Neutrophil (primary cell): ENCODE measurements around the gene TNF.

Experiments used
- H3K27ac ChIP-seq: fragments of 200-600 bp; sonication (generic); 2 replicates; pipeline ENCODE4 v1.5.1; 2016; ENCODE audit warnings: mild to moderate bottlenecking, moderate library complexity
- H3K27me3 ChIP-seq: fragments of 200-600 bp; sonication (generic); 2 replicates; pipeline ENCODE4 v1.6.0; 2016; ENCODE audit warnings: mild to moderate bottlenecking
- H3K36me3 ChIP-seq: fragments of 200-600 bp; sonication (generic); 2 replicates; pipeline ENCODE4 v1.5.1; 2017
- H3K4me1 ChIP-seq, 2 experiments: fragments of 200-600 bp in 1 of 2; sonication (generic) in 1 of 2; 1 replicate in 1 of 2; 2 replicates in 1 of 2; pipeline versions ENCODE4 v1.5.1 to v1.6.1; 2013 to 2016; ENCODE audit warnings: low read depth in 1 of 2, low read length in 1 of 2, mild to moderate bottlenecking in 1 of 2, moderate library complexity in 1 of 2; ENCODE audit not compliant: control insufficient read depth in 1 of 2, insufficient read depth in 1 of 2
- H3K4me3 ChIP-seq, 2 experiments: fragments of 200-600 bp in 1 of 2; sonication (generic) in 1 of 2; 1 replicate in 1 of 2; 2 replicates in 1 of 2; pipeline ENCODE4 v1.5.1; 2013 to 2016; ENCODE audit warnings: low read depth in 1 of 2, low read length in 1 of 2, mild to moderate bottlenecking in 1 of 2, moderate library complexity in 1 of 2
- H3K9me3 ChIP-seq: fragments of 200-600 bp; sonication (generic); 2 replicates; pipeline ENCODE4 v1.5.1; 2016
- TF ChIP-seq, protein P1 (sequence below): fragments of 200-600 bp; sonication (generic); IDR thresholded peaks from 2 replicates; pipeline ENCODE4 v1.5.1; 2016; ENCODE audit warnings: antibody characterized with exemption

TNF gene

DNA sequence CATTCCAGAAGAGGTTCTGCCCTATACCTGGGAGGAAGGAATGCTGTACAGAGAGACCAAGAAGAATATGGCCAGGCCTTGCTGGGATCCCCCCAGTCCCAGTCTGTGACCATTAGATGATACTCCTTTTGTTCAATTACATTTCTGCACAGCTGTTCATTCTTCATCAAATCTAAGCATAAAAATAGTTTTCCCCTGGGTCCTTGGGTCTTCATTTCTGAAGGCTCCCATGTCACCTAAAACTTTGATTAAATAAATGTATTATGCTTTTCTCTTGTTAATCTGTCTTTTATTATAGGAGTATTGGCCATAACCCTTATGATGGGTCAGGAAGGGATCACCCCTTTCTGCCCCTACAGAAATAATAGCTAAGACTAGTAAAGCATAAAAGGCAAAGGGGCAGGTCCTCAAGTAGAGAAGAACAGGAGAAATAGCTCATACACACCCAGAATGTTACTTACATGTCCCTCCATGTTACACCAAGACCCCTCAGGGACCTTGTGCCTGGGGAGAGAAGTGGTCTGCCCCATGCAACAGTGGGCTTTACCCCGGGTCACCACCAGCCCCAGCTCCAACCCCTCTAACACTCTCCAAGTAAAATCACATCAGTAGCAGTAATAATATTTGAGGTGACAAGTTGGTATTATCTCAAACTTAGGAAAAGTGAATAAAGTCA is 5.4 kb upstream of the TNF start:
- Histone ChIP-seq H3K36me3 (no peaks in the 10 kb centered on the region), H3K27me3 (no peaks in the 10 kb centered on the region), H3K27ac (no peak overlapping the region), H3K9me3 (no peaks in the 10 kb centered on the region), H3K4me3 (no peak overlapping the region), H3K4me1 (peaks cover 21 to 22% of the 10 kb centered on the region in 2 experiments)
- TF ChIP-seq, protein P1, sequence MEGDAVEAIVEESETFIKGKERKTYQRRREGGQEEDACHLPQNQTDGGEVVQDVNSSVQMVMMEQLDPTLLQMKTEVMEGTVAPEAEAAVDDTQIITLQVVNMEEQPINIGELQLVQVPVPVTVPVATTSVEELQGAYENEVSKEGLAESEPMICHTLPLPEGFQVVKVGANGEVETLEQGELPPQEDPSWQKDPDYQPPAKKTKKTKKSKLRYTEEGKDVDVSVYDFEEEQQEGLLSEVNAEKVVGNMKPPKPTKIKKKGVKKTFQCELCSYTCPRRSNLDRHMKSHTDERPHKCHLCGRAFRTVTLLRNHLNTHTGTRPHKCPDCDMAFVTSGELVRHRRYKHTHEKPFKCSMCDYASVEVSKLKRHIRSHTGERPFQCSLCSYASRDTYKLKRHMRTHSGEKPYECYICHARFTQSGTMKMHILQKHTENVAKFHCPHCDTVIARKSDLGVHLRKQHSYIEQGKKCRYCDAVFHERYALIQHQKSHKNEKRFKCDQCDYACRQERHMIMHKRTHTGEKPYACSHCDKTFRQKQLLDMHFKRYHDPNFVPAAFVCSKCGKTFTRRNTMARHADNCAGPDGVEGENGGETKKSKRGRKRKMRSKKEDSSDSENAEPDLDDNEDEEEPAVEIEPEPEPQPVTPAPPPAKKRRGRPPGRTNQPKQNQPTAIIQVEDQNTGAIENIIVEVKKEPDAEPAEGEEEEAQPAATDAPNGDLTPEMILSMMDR: no peak

GRCh38 chr6:31572041-31572911 is 3.1 kb upstream of the TNF start, which contains the start of gene LTA:
TSS of gene LTA (plus strand) at chr6:31572289. CDS start at chr6:31572743, 454 bp downstream.
- H3K4me1 ChIP-seq: peaks cover 44 to 45% of the 10 kb centered on the region in 2 experiments
- no peak within 1 kb of the TSS for H3K4me3 ChIP-seq
- H3K36me3 ChIP-seq: peaks cover 5% of the 10 kb centered on the region
- H3K27ac ChIP-seq: no peak within 1 kb of the TSS
- TF ChIP-seq, protein P1: no peak
- no peaks in the 10 kb centered on the region for H3K9me3 ChIP-seq
- H3K27me3 ChIP-seq: no peaks in the 10 kb centered on the region

GRCh38 chr6:31573239-31574105 is 1.9 kb upstream of the TNF start:
- no peaks in the 10 kb centered on the region for H3K27me3 ChIP-seq
- TF ChIP-seq, protein P1: no peak
- no peak overlapping the region for H3K4me3 ChIP-seq
- H3K4me1 ChIP-seq: peaks cover 37 to 42% of the 10 kb centered on the region in 2 experiments
- H3K36me3 ChIP-seq: peaks cover 10% of the 10 kb centered on the region
- H3K27ac ChIP-seq: no peak overlapping the region
- no peaks in the 10 kb centered on the region for H3K9me3 ChIP-seq

- H3K36me3 ChIP-seq: peaks cover 10% of the 10 kb centered on the region
- peak overlapping the region; percentile 65 to 67 for H3K4me3 ChIP-seq
- H3K27ac ChIP-seq: peak overlapping the region; percentile 84
- no peaks in the 10 kb centered on the region for H3K9me3 ChIP-seq
- H3K4me1 ChIP-seq: peaks cover 28 to 33% of the 10 kb centered on the region in 2 experiments
- H3K27me3 ChIP-seq: no peaks in the 10 kb centered on the region
- TF ChIP-seq, protein P1: no peak
These were observed 981 bp upstream of the TNF start for GRCh38 chr6:31574106-31575061.
